HG03457 (cell line): ENCODE measurements around the gene RSAD2.

Source experiments
- ATAC-seq: cut with Tn5 transposase; IDR thresholded peaks from one replicate; pipeline ENCODE4 v1.9.1; 2021; ENCODE audit warnings: moderate number of reproducible peaks; ENCODE audit not compliant: unreplicated experiment

The RSAD2 gene

GRCh38 chr2:6942848-6943247 lies 65.3 kb downstream of the RSAD2 start:
- ATAC-seq: no peak

GRCh38 chr2:6943523-6943922 lies 65.9 kb downstream of the RSAD2 start:
- no peak for ATAC-seq

GRCh38 chr2:6943971-6944370 lies 66.4 kb downstream of the RSAD2 start:
- ATAC-seq: no peak

- ATAC-seq: no peak
Measured at GRCh38 chr2:6944555-6944954, 67.0 kb downstream of the RSAD2 start.

GRCh38 chr2:6945087-6945813 lies 67.7 kb downstream of the RSAD2 start:
- peak; percentile 90 for ATAC-seq

DNA sequence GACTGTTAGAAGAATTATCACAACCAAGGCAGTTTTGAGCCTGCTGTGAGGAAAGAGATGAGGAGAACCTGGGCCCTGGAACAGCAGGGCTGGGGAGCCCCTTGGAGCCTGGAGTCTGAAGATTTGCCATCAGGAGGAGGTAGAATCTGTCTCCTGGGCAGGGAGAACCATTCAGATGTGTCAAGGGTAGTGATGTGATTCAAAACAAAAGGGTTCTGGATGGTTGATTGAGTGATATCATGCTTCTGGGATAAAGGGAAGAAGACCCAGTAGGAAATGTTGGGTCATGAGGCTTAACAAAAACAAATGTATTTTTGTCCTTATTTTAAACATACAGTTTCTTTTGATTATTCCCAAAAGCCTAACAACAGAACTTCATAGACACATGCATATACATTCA lies 68.2 kb downstream of the RSAD2 start:
- no peak for ATAC-seq

DNA sequence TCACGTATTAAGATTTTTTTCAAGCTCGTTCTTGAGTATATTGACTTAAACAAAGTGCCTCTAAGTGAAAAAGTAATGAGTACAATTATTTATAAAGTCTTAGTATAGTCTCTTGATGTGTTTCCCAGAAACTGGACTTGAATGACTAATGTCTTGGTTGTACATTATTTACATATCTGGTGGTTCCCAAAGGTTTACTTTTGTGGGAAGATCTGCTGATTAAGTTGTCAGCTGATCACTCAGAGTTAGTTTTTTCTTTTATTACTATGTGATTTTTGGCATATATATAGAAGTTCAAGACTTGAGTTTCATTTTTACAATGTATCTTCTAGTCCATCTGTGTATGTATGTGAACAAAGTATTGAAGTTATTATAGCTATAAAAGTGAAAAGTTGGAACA lies 69.1 kb downstream of the RSAD2 start:
- no peak for ATAC-seq
